Vagina (tissue), 2 donors: ENCODE measurements around the gene ACTL6A.

Experiments used
- CTCF ChIP-seq, 3 experiments: fragments of 450-650 bp in 2 of 3; fragments of 200-600 bp in 1 of 3; sonication (generic) in 1 of 3; IDR thresholded peaks; one replicate each; pipeline ENCODE4 v1.5.1; 2017 to 2019; ENCODE audit warnings: antibody characterized with exemption in 3 of 3, mild to moderate bottlenecking in 2 of 3, moderate library complexity in 2 of 3
- POLR2A ChIP-seq, 2 donors: fragments of 450-650 bp; IDR thresholded peaks; one replicate each; pipeline ENCODE4 v1.6.1; 2017; ENCODE audit warnings: antibody characterized with exemption in 2 of 2, mild to moderate bottlenecking in 2 of 2, moderate library complexity in 2 of 2
- POLR2AphosphoS5 ChIP-seq, 2 donors: sonication (generic); formaldehyde crosslinking; IDR thresholded peaks; one replicate each; pipeline ENCODE4 v1.9.0; 2017; ENCODE audit warnings: antibody characterized with exemption in 2 of 2, mild to moderate bottlenecking in 2 of 2, low read depth in 1 of 2; ENCODE audit not compliant: insufficient read depth in 1 of 2

- no peak for TF ChIP-seq POLR2A (IDR thresholded peaks at IDR 0.05)
- no peak for TF ChIP-seq CTCF (IDR thresholded peaks at IDR 0.05)
- TF ChIP-seq POLR2AphosphoS5 (IDR thresholded peaks at IDR 0.05; ENCODE audit: insufficient read depth in 1 of 2, low read depth in 1 of 2), result no peak
Measured at GRCh38 chr3:179528772-179529171, 34.0 kb upstream of the ACTL6A start.
